ENCODE results near the gene PLEKHG4.

PLEKHG4 gene

GRCh38 chr16:67336648-67337047 lies 57.3 kb downstream of the PLEKHG4 start:
- no peak for DNase-seq
